NCI-H1105 (cell line): ENCODE measurements around the gene OR5B17.
"Not testable (repeated sequence)": the region's sequence is repeated elsewhere in the genome, so short reads cannot be mapped to it uniquely, and the experiment has no call there.

Experiments used
- DNase-seq: peaks from one replicate; lab custom pipeline; 2025; lab: John Stamatoyannopoulos, UW

Gene OR5B17

GRCh38 chr11:58358969-58359368, at the start of gene OR5B17:
TSS of gene OR5B17 (minus strand) at chr11:58359069. CDS start at chr11:58359069, 0 bp downstream.
- DNase-seq = no peak

- DNase-seq = no peak
Observed at GRCh38 chr11:58406774-58407173, 47.9 kb upstream of the OR5B17 start, which contains the start of gene OR5B3. TSS of gene OR5B3 (minus strand) at chr11:58406874. CDS start at chr11:58403409, 3,465 bp downstream.

GRCh38 chr11:58399622-58400021, 40.8 kb upstream of the OR5B17 start:
- not testable (repeated sequence) for DNase-seq

GRCh38 chr11:58395581-58395980, 36.7 kb upstream of the OR5B17 start:
- DNase-seq = no peak

- no peak for DNase-seq
Observed at GRCh38 chr11:58394195-58394594, 35.3 kb upstream of the OR5B17 start.

GRCh38 chr11:58392746-58393145, 33.9 kb upstream of the OR5B17 start:
- DNase-seq = no peak

GRCh38 chr11:58391879-58392278, 33.0 kb upstream of the OR5B17 start:
- no peak for DNase-seq

- no peak for DNase-seq
Observed at GRCh38 chr11:58390551-58391063, 31.7 kb upstream of the OR5B17 start.

- no peak for DNase-seq
Observed at GRCh38 chr11:58354727-58355126, 4.1 kb downstream of the OR5B17 start.

- no peak for DNase-seq
Observed at GRCh38 chr11:58345204-58345603, 13.7 kb downstream of the OR5B17 start.

- no peak for DNase-seq
Observed at GRCh38 chr11:58334708-58335107, 24.2 kb downstream of the OR5B17 start.

GRCh38 chr11:58330861-58331260, 28.0 kb downstream of the OR5B17 start:
- DNase-seq = no peak

GRCh38 chr11:58318532-58318931, 40.3 kb downstream of the OR5B17 start:
- no peak for DNase-seq

GRCh38 chr11:58316142-58316541, 42.7 kb downstream of the OR5B17 start:
- DNase-seq = no peak
